SK-N-MC (cell line): Measurements from ENCODE around the gene TGFA.

Experiments
- DNase-seq: peaks from one replicate; pipeline ENCODE4 v3.0.0-alpha.2; 2011; ENCODE audit warnings: low read depth, low spot score
- H3K27ac ChIP-seq: fragments of 200-600 bp; sonication (generic); 2 replicates; pipeline ENCODE4 v1.5.1; 2016; ENCODE audit warnings: mixed run types
- H3K36me3 ChIP-seq: fragments of 200-600 bp; sonication (generic); 2 replicates; pipeline ENCODE4 v1.6.1; 2017; ENCODE audit warnings: antibody characterized with exemption, low read length, mixed read lengths; ENCODE audit not compliant: insufficient read depth
- H3K4me3 ChIP-seq: fragments of 200-600 bp; sonication (generic); 2 replicates; pipeline ENCODE4 v1.5.1; 2016
- H3K9ac ChIP-seq: fragments of 200-600 bp; sonication (generic); 2 replicates; pipeline ENCODE4 v1.8.0; 2017; ENCODE audit warnings: mixed run types, mixed read lengths; ENCODE audit not compliant: insufficient read length
- H3K9me3 ChIP-seq: fragments of 200-600 bp; sonication (generic); 2 replicates; pipeline ENCODE4 v1.6.1; 2017; ENCODE audit warnings: low read depth, mild to moderate bottlenecking, antibody characterized with exemption, low read length, moderate library complexity, mixed read lengths
- EZH2 ChIP-seq: fragments of 200-600 bp; sonication (generic); IDR thresholded peaks from one replicate; pipeline ENCODE4 v1.6.1; 2017; ENCODE audit warnings: antibody characterized with exemption
- FOXP2 ChIP-seq: optimal IDR thresholded peaks from 2 replicates; pipeline ENCODE3; 2011; ENCODE audit warnings: mild to moderate bottlenecking, moderate library complexity; ENCODE audit not compliant: insufficient read depth; ENCODE audit errors: extremely low read length, control extremely low read depth
- POLR2AphosphoS5 ChIP-seq: IDR thresholded peaks from 2 replicates; pipeline ENCODE4 v1.6.1; 2012; ENCODE audit warnings: mild to moderate bottlenecking, low read depth, low read length, borderline replicate concordance

The TGFA gene

GRCh38 chr2:70513738-70514137, 39.9 kb downstream of the TGFA start:
- H3K27ac ChIP-seq, result no peak overlapping the region
- H3K9me3 ChIP-seq, result no peaks in the 10 kb centered on the region
- no peak overlapping the region for H3K9ac ChIP-seq
- DNase-seq, result no peak
- no peak overlapping the region for H3K4me3 ChIP-seq
- TF ChIP-seq FOXP2, result no peak
- no peak for TF ChIP-seq EZH2
- no peak for TF ChIP-seq POLR2AphosphoS5
- H3K36me3 ChIP-seq, result no peaks in the 10 kb centered on the region

DNA sequence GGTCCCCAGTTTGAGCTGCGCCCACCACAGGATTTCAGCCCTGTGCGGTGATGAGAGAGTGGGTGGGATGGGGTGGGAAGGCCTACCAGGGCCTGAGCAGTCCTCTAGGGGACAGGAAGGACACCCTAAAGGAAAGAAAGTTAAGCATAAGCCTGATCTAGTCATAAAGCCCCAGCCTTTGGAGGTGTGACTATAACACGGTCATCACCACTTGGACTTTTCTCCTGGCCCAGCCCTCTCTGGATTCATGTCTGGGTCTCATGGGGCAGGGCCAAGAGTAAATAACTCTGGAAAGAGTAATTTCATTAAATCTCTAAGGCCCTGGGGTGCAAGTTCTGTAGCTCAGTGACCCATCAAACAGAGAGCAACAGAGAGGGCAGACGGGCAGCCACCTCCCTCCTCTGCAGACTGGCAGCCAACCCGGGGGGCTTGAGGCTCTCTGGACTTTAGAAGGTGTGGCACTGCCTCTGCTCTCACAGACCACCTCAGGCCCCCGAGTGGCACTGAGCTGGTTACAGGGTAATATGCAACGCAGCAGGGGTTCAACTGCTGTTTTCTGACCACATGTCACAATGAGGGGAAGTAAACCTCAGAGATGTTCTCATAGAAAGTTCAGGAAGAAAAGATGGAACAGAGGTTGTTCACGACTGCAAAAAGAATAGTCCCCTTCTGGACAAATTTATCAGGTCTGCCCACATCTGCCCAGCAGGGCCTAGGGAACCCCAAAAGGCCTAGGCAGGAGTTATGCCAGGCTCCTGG, 41.5 kb downstream of the TGFA start:
- H3K4me3 ChIP-seq, result no peak overlapping the region
- no peak overlapping the region for H3K27ac ChIP-seq
- no peaks in the 10 kb centered on the region for H3K9me3 ChIP-seq
- no peak for DNase-seq
- H3K9ac ChIP-seq, result no peak overlapping the region
- no peak for TF ChIP-seq FOXP2
- TF ChIP-seq EZH2, result no peak
- no peaks in the 10 kb centered on the region for H3K36me3 ChIP-seq

DNA sequence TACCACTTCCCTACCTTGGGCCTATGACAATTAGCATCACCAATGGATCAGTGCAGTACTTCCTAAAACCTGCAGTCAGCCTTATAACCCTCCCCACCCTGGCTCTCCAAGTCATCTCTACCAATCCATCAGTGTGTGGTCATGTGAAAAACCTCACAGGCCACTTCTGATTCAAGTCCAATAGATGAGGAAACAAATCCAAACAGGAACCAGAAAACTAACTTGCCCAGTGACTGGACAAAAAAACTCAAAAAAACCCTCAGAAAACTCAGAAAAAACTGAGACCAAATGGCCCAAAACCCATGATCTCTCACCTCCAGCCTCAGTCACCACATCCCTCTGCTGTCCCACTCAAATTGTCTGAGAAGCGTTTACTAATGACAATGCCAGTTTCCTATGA, 43.3 kb downstream of the TGFA start:
- Histone ChIP-seq H3K9me3 (no peaks in the 10 kb centered on the region), H3K27ac (no peak overlapping the region), H3K36me3 (no peaks in the 10 kb centered on the region), H3K9ac (no peak overlapping the region), H3K4me3 (no peak overlapping the region)
- no peak for DNase-seq
- no peak for TF ChIP-seq FOXP2
- no peak for TF ChIP-seq EZH2

- no peak for DNase-seq
- no peak overlapping the region for H3K9ac ChIP-seq
- H3K27ac ChIP-seq, result no peak overlapping the region
Measured at GRCh38 chr2:70509565-70509964, 44.1 kb downstream of the TGFA start.

DNA sequence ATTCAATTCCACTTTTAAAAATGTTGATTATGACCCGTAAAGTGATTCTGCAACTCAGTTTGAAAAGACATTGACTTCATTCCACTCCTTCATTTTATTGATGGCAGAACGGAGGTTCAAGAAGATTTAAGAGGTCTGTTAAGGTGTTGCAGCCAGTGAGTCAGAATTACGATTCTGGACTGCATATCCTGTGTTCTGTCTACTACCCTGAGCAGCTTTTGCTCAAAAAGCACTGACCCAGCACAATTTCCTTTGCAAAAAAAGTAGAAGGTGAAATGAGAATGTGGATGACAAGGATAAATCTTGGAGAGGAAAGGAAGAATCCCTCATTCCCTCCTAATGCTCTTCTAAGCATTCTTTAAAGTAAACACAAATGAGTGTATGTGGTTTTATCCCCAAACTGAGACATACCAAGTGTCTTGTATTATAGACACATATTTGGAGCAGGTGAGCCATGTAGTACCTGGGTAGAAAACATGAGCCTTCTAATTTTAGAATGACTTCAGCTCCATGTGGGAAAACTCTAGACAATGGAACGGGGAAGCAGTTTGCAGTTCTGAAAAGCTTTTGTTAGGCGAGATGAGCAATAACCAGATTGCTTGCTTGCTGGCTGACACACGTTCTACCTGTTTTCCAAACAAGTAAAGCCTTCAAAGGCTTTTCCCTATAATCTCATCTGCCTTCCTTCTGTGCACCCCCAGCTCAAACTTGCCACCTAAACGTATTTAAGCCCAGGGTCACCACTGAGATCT, 44.7 kb downstream of the TGFA start:
- no peak overlapping the region for H3K27ac ChIP-seq
- TF ChIP-seq EZH2 (no peak), POLR2AphosphoS5 (no peak), FOXP2 (no peak)
- no peak for DNase-seq
- H3K9me3 ChIP-seq, result no peaks in the 10 kb centered on the region
- no peak overlapping the region for H3K4me3 ChIP-seq
- H3K36me3 ChIP-seq, result no peaks in the 10 kb centered on the region
- H3K9ac ChIP-seq, result no peak overlapping the region

More at GRCh38 chr2:70509565-70509964, 44.1 kb downstream of the TGFA start:
- Histone ChIP-seq H3K4me3 (no peak overlapping the region), H3K36me3 (no peaks in the 10 kb centered on the region), H3K9me3 (no peaks in the 10 kb centered on the region)
- TF ChIP-seq FOXP2, result no peak
- no peak for TF ChIP-seq EZH2
- no peak for TF ChIP-seq POLR2AphosphoS5

DNA sequence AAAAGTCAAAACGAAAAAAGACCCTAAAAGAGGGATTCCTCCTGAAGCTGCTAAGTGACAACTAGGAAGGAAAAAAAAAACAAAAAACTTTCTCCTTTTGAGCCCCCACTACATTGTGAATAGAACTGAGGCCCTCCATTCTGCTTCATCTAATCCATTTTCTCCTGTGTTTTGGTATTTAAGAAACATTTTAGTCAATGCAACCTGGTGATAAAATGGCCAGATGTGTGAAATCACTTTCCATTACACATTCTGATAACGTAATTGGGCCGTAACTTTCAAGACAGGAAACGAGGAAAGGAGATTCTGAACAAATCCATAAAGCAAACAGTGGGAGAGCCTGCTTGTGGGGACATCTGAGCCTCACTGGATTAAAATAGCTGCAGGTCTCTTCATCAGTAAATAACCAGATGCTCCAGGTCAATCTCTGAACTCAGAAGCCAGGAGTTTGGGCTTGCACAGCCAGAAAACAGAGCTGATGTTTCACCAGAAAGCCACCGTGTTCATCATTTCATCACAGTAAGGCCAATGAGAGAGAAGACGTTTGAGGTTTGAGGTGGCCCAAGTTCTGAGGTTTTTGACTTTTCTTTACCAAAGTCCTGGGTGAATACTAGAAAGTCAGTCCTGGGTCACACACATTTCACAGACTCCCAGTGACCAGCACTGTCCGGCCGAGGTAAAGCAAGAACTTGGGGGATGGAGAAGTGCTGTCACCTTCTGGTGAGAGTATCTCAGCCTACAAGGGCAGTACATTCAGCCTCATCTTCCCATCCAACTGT, 47.8 kb downstream of the TGFA start:
- TF ChIP-seq FOXP2 (no peak), EZH2 (no peak), POLR2AphosphoS5 (no peak)
- Histone ChIP-seq H3K4me3 (no peak overlapping the region), H3K36me3 (no peaks in the 10 kb centered on the region), H3K27ac (no peak overlapping the region), H3K9ac (no peak overlapping the region), H3K9me3 (no peaks in the 10 kb centered on the region)
- DNase-seq, result no peak

DNA sequence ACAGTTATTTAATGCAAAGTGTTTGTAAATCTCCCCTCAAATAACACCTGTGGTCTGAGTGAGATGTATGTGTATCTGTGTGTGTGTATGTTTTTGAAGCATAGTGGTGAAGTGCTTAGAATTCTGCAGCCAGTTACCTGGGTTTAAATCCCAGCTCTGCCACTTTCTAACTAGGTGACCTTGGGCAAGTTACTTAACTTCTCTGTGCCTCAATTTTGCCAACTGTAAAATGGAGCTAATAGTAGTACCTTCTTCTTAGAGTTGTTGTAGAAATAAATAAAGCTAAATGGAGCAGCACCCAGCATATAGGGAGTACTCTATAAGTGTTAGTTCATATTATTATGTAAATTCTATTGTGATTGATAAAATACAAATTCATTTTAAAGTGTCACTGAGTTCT, 48.9 kb downstream of the TGFA start:
- Histone ChIP-seq H3K27ac (no peak overlapping the region), H3K9ac (no peak overlapping the region), H3K9me3 (no peaks in the 10 kb centered on the region), H3K4me3 (no peak overlapping the region), H3K36me3 (no peaks in the 10 kb centered on the region)
- TF ChIP-seq FOXP2 (no peak), POLR2AphosphoS5 (no peak), EZH2 (no peak)
- DNase-seq, result no peak

- Histone ChIP-seq H3K9ac (no peak overlapping the region), H3K36me3 (no peaks in the 10 kb centered on the region), H3K9me3 (no peaks in the 10 kb centered on the region), H3K4me3 (no peak overlapping the region), H3K27ac (no peak overlapping the region)
- no peak for DNase-seq
- no peak for TF ChIP-seq FOXP2
- TF ChIP-seq POLR2AphosphoS5, result no peak
- TF ChIP-seq EZH2, result no peak
Measured at GRCh38 chr2:70503896-70504295, 49.7 kb downstream of the TGFA start.
